Spleen (tissue), 11 donors: Measurements from ENCODE around the gene PPIL6. TPM values are rescaled to one million over a fixed set of nuclear protein-coding genes. Genes with fewer than 3 reads are reported as not detected.

Experiments used
- DNase-seq: peaks from one replicate; pipeline ENCODE4 v3.0.0-alpha.2; 2020
- H3K27ac ChIP-seq, 8 donors: fragments of 200-600 bp; sonication (generic) in 7 of 8; 1 replicate in 4 of 8; 2 replicates in 4 of 8; pipeline versions ENCODE4 v1.5.0 to v1.8.0; 2016 to 2021; ENCODE audit warnings: inconsistent platforms in 4 of 8, mild to moderate bottlenecking in 4 of 8, moderate library complexity in 1 of 8
- H3K27me3 ChIP-seq, 7 donors: fragments of 200-600 bp; sonication (generic) in 6 of 7; replicated peaks in 1 of 7; 1 replicate in 4 of 7; 2 replicates in 3 of 7; pipeline versions ENCODE4 v1.5.0 to v1.8.0; 2016 to 2021; ENCODE audit warnings: inconsistent platforms in 3 of 7, mild to moderate bottlenecking in 1 of 7
- H3K36me3 ChIP-seq, 6 donors: fragments of 200-600 bp; sonication (generic) in 5 of 6; 1 replicate in 4 of 6; 2 replicates in 2 of 6; pipeline versions ENCODE4 v1.5.0 to v1.8.0; 2016 to 2021; ENCODE audit warnings: inconsistent platforms in 2 of 6
- H3K4me1 ChIP-seq, 6 donors: fragments of 200-600 bp; sonication (generic) in 5 of 6; 1 replicate in 3 of 6; 2 replicates in 3 of 6; pipeline versions ENCODE4 v1.5.0 to v1.8.0; 2016 to 2021; ENCODE audit warnings: inconsistent platforms in 3 of 6
- H3K4me3 ChIP-seq, 8 donors: fragments of 200-600 bp; sonication (generic) in 7 of 8; 1 replicate in 4 of 8; 2 replicates in 4 of 8; pipeline versions ENCODE4 v1.5.0 to v1.8.0; 2016 to 2021; ENCODE audit warnings: inconsistent platforms in 4 of 8, mild to moderate bottlenecking in 4 of 8, moderate library complexity in 2 of 8
- H3K9me3 ChIP-seq, 8 donors: fragments of 200-600 bp; sonication (generic) in 7 of 8; 1 replicate in 4 of 8; 2 replicates in 4 of 8; pipeline versions ENCODE4 v1.5.0 to v1.8.0; 2016 to 2021; ENCODE audit warnings: inconsistent platforms in 4 of 8
- POLR2A ChIP-seq, 3 donors: fragments of 450-650 bp; IDR thresholded peaks; one replicate each; pipeline ENCODE4 v1.5.1; 2017; ENCODE audit warnings: antibody characterized with exemption in 3 of 3, mild to moderate bottlenecking in 1 of 3
- POLR2AphosphoS5 ChIP-seq, 3 donors: sonication (generic); formaldehyde crosslinking; IDR thresholded peaks; one replicate each; pipeline ENCODE4 v1.5.1; 2017; ENCODE audit warnings: antibody characterized with exemption in 3 of 3
- WGBS, 5 donors: extraction: QIAGEN DNeasy Blood & Tissue Kit in 3 of 5; methylation state at CpG; one replicate each; pipeline versions ENCODE4 v1.1.5 to v1.1.7; 2013 to 2018; 5-methylcytosine and 5-hydroxymethylcytosine counted together
- intact Hi-C: fragments of 100-400 bp; cut with DNase I; formaldehyde crosslinking; loops from one replicate; pipeline ENCODE4 v1.15.0; 2023; ENCODE audit warnings: low total_unique reads
- polyA plus RNA-seq, 3 donors: library from polyadenylated mRNA; stranded (reverse); fragments of 200-250 nt; gene quantifications; one replicate each; pipeline ENCODE4 v1.2.1, GENCODE V29; 2013
- total RNA-seq, 7 donors: library from RNA; depleted of rRNA in 3 of 7; stranded (reverse); fragments of >200 nt in 3 of 7; fragmentation: NEBNext Ultra II Directional in 4 of 7; extraction: Animal tissue kit (Norgen Biotek cat#: 25700) in 4 of 7; gene quantifications; one replicate each; pipeline versions ENCODE4 v1.1.0 to v1.2.1, GENCODE V29; 2016 to 2021
- TF ChIP-seq, protein P1 (sequence below), 11 experiments: fragments of 200-600 bp in 7 of 11; fragments of 450-650 bp in 4 of 11; sonication (generic) in 4 of 11; IDR thresholded peaks in 8 of 11; conservative IDR thresholded peaks in 3 of 11; 1 replicate in 7 of 11; 2 replicates in 4 of 11; pipeline versions ENCODE4 v1.4.0 to v1.8.0; 2016 to 2021; ENCODE audit warnings: antibody characterized with exemption in 11 of 11, inconsistent platforms in 4 of 11, mild to moderate bottlenecking in 1 of 11
- donor health status: healthy with polysubstance abuse.
- donor health status: DM: no; HTN: no; CAD: no; lungs with moderate emphysema.
- donor health status: DM: no; HTN: no; CAD: no.
- donor health status: Bipolar disorder and iron deficiency.
- donor health status: healthy.
- donor health status: DM: no; HTN: no; CAD: no.
- donor health status: DM: yes; HTN: yes; CAD: no.

PPIL6 gene
- total and polyA plus RNA-seq, 10 donors: 0.13 to 4.8 (median 0.78) TPM

DNA sequence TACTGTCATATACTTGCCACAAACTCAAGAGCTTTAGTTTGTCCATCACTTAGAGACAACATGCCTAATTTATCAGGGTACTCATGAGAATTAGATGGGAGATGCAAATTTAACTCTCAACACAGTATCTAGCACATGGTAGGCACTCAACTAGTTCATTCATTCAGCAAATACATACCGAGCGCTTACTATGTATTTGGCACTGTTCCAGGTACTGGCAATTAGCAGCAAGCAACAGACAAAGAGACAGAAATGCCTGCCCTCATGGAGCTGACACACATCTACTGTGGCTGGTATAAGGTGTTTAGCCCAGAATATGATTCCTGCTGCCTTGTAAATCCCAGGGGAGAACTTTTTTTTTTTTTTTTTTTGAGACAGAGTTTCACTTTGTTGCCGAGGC lies 10.4 kb upstream of the PPIL6 start:
- Histone ChIP-seq H3K36me3 (peaks cover 0 to 82% (median 19%) of the 10 kb centered on the region in 6 donors), H3K27ac (peak overlapping the region in 3 of 8 donors; percentile 48 to 84 (median 60)), H3K4me3 (no peak overlapping the region), H3K9me3 (no peaks in the 10 kb centered on the region), H3K4me1 (peaks cover 23 to 81% (median 51%) of the 10 kb centered on the region in 6 donors), H3K27me3 (peaks cover 0 to 3% (median 0%) of the 10 kb centered on the region in 7 donors)
- TF ChIP-seq POLR2A (IDR thresholded peaks at IDR 0.05) (no peak), POLR2AphosphoS5 (IDR thresholded peaks at IDR 0.05) (no peak)
- TF ChIP-seq, protein P1, sequence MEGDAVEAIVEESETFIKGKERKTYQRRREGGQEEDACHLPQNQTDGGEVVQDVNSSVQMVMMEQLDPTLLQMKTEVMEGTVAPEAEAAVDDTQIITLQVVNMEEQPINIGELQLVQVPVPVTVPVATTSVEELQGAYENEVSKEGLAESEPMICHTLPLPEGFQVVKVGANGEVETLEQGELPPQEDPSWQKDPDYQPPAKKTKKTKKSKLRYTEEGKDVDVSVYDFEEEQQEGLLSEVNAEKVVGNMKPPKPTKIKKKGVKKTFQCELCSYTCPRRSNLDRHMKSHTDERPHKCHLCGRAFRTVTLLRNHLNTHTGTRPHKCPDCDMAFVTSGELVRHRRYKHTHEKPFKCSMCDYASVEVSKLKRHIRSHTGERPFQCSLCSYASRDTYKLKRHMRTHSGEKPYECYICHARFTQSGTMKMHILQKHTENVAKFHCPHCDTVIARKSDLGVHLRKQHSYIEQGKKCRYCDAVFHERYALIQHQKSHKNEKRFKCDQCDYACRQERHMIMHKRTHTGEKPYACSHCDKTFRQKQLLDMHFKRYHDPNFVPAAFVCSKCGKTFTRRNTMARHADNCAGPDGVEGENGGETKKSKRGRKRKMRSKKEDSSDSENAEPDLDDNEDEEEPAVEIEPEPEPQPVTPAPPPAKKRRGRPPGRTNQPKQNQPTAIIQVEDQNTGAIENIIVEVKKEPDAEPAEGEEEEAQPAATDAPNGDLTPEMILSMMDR (IDR thresholded peaks at IDR 0.05 in 8 of 11, conservative IDR thresholded peaks at IDR 0.05 in 3 of 11): no peak
- WGBS, 5 donors: 76 to 92% (median 84%) methylated on average over 3 of the region's 3 CpGs
- intact Hi-C loops: no loop called here
- DNase-seq: no peak

DNA sequence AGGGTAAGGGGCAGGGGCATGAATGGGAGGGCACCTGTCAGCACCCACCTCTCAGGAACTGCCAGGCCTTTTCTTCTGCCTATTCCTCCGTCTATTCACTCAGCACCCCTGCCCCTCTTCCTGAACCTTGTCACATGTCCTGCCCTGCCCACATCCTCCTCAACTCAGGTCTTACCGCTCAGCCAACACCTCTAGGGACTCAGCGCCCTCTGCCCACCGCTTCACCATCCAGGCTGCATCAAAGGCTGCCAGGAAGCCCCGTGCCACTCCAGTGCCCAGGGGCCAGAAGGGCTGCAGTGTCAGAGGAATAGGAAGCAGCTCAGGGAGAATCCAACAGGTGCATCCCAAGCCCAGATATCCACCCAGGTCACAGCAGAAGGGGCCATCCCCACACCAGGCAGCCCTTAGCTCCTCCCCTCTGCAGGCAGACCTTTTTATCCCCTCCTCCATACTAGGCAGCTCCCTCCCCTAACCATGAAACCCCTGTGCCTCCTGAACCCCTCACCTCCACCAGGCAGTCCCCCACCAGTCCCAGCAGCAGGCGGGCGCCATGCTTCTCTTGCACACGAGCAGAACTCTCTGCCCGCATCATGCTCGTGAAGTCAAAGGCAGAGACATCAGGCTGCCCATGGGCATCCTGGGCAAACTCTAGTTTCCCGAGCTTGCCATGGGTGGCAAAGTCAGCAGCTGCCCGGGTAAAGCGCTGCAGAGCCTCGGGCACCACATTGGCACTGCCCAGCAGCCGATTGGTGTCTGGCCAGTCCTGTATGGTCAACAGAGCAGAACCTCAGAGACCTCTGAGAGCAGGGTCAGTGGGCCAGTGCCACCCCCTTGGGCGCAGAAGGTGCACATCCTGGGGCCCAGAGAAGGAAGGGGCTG lies 9.6 kb upstream of the PPIL6 start:
- peaks cover 0 to 90% (median 26%) of the 10 kb centered on the region in 6 donors for H3K36me3 ChIP-seq
- intact Hi-C loops: loop anchor here (10.0 kb wide), 1 partner anchor 65 kb away; the partner anchor contains the start of gene CD164

DNA sequence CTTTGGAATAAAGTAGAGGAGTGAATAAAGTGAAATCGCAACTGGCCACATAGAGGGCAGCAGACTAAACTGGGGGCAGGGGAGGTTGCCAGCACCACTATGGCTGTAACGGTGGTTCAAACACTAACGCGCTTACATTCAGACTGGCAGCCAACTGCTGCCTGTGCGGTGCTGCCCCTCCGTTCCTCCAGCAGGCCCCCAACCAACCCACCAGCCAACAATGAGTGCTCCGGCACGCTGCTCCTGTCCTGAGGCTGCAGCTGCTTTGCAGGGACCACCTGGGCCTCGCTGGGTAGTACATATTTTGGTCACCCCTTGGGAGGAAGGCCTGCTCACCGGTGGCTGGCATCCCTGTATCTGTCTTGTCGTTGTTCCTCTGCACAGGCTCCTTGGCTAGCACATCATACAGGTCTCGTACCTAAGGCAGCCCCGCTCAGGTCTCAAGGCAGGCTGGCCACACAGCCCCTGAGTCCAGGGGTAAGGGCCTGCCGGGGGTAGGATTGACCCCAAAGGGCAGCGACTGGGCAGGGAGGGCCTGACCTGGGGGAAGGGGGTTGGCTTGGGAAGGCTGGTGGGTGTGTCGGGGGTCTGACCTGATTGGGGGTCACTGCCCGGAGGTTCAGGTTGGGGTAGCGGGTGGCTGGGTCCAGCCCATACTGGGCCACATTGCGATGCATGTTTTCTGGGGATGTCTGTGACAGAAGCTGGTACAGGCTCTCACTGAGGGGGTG lies 8.8 kb upstream of the PPIL6 start:
- 79 to 89% (median 82%) methylated on average over 19 of the region's 19 CpGs for WGBS, 5 donors
- no peaks in the 10 kb centered on the region for H3K9me3 ChIP-seq
- H3K36me3 ChIP-seq: peaks cover 0 to 98% (median 32%) of the 10 kb centered on the region in 6 donors
- H3K27ac ChIP-seq: peak overlapping the region in 7 of 8 donors; percentile 14 to 84 (median 48)
- TF ChIP-seq POLR2A (IDR thresholded peaks at IDR 0.05) (no peak), POLR2AphosphoS5 (IDR thresholded peaks at IDR 0.05) (peak in 2 of 3 donors; percentile 23 to 55)
- TF ChIP-seq, protein P1 (IDR thresholded peaks at IDR 0.05 in 8 of 11, conservative IDR thresholded peaks at IDR 0.05 in 3 of 11): no peak
- DNase-seq: peak; percentile 80
- H3K27me3 ChIP-seq: peaks cover 0 to 3% (median 0%) of the 10 kb centered on the region in 7 donors
- intact Hi-C loops: loop anchor here (10.0 kb wide), 1 partner anchor 64 kb away; the partner anchor contains the start of gene CD164
- peaks cover 19 to 70% (median 46%) of the 10 kb centered on the region in 6 donors for H3K4me1 ChIP-seq
- H3K4me3 ChIP-seq: peak overlapping the region in 1 of 8 donors; percentile 30

More for the DNA sequence above, 9.6 kb upstream of the PPIL6 start:
- H3K27me3 ChIP-seq: peaks cover 0 to 3% (median 0%) of the 10 kb centered on the region in 7 donors
- H3K27ac ChIP-seq: peak overlapping the region in 7 of 8 donors; percentile 14 to 84 (median 48)
- no peaks in the 10 kb centered on the region for H3K9me3 ChIP-seq
- H3K4me3 ChIP-seq: peak overlapping the region in 1 of 8 donors; percentile 30
- WGBS, 5 donors: 68 to 75% (median 70%) methylated on average over 14 to 16 of the region's 16 CpGs
- DNase-seq: peak; percentile 91
- TF ChIP-seq, protein P1 (IDR thresholded peaks at IDR 0.05 in 8 of 11, conservative IDR thresholded peaks at IDR 0.05 in 3 of 11): peak in 1 of 11 experiments; percentile 21
- TF ChIP-seq POLR2AphosphoS5 (IDR thresholded peaks at IDR 0.05) (peak; percentile 71 to 78 (median 78)), POLR2A (IDR thresholded peaks at IDR 0.05) (no peak)
- peaks cover 23 to 76% (median 51%) of the 10 kb centered on the region in 6 donors for H3K4me1 ChIP-seq
